ENCODE data around the gene EXOSC3. TPM values are rescaled to one million over a fixed set of nuclear protein-coding genes. Genes with fewer than 3 reads are reported as not detected.
A peak's percentile ranks its signal among the peaks of the same experiment; 100 is the strongest.

Gene EXOSC3
- total RNA-seq, 1 donor from 2014 or later: 85.2 TPM

DNA sequence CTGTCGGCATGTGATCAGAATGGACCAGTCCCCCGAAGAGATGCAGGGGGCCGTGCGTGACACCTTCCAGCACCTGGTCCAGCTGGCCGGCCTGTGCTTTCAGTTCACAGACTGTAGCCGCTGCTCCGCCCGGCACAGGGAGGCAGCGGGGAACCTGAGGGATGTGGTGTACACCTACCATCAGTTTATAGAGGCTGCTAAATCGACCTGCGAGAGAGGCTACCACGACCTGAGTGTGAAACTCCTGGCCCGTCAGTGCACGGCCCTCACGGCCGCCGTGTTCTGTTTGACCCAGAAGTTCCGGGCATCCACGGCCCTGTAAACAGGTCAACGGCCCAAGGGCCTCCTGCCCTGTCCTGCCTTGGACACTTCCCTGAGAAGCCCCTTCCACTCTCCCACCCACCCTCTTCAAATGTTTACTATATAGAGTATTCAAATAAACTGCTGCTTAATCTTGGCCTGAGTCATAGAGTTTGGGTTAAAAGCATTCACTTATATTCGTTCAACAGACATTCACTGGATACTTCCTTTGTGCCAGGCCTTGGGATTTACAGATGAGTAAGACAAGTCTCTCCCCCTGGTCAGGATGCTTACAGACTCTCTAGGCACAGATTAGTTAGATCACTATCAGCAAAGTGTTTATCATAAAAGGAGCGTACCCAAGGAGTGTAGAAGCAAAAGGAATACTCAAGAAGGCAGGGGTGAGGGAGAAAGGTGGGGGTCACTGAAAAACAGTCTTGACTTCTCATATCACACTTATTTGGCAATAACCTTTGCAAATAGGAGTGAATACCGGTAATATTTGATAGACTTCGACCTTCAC, 38.2 kb downstream of the EXOSC3 start:
- Mint-ChIP-seq H3K27ac (no peak overlapping the region), H3K4me3 (no peak overlapping the region), H3K27me3 (ENCODE audit: insufficient read depth, low read depth) (peaks cover 10% of the 10 kb centered on the region), H3K4me1 (peaks cover 5% of the 10 kb centered on the region), H3K36me3 (no peaks in the 10 kb centered on the region), H3K9me3 (no peaks in the 10 kb centered on the region)
- Histone ChIP-seq H3F3A (ENCODE audit: low read depth) (peaks cover 7% of the 10 kb centered on the region), H3K79me2 (ENCODE audit: low read depth) (no peaks in the 10 kb centered on the region), H3K4me1 (peaks cover 6% of the 10 kb centered on the region), H3K36me3 (no peaks in the 10 kb centered on the region), H3K27me3 (no peaks in the 10 kb centered on the region), H4K20me1 (ENCODE audit: low read depth) (no peaks in the 10 kb centered on the region), H3K27ac (no peak overlapping the region), H2AFZ (replicated peaks) (no peak overlapping the region), H3K4me3 (no peak overlapping the region), H3K9me3 (ENCODE audit: low read depth) (no peaks in the 10 kb centered on the region), H3K9ac (no peak overlapping the region), H3K4me2 (no peak overlapping the region)
- DNase-seq (ENCODE audit: low spot score): no peak
- TF ChIP-seq, protein P1, sequence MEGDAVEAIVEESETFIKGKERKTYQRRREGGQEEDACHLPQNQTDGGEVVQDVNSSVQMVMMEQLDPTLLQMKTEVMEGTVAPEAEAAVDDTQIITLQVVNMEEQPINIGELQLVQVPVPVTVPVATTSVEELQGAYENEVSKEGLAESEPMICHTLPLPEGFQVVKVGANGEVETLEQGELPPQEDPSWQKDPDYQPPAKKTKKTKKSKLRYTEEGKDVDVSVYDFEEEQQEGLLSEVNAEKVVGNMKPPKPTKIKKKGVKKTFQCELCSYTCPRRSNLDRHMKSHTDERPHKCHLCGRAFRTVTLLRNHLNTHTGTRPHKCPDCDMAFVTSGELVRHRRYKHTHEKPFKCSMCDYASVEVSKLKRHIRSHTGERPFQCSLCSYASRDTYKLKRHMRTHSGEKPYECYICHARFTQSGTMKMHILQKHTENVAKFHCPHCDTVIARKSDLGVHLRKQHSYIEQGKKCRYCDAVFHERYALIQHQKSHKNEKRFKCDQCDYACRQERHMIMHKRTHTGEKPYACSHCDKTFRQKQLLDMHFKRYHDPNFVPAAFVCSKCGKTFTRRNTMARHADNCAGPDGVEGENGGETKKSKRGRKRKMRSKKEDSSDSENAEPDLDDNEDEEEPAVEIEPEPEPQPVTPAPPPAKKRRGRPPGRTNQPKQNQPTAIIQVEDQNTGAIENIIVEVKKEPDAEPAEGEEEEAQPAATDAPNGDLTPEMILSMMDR (IDR thresholded peaks at IDR 0.05): no peak
- TF ChIP-seq EZH2 (IDR thresholded peaks at IDR 0.05): no peak
- TF ChIP-seq EZH2phosphoT487 (IDR thresholded peaks at IDR 0.05): no peak

GRCh38 chr9:37745970-37746369, 38.9 kb downstream of the EXOSC3 start:
- Histone ChIP-seq H3K9ac (no peak overlapping the region), H3K4me1 (peaks cover 13% of the 10 kb centered on the region), H3K9me3 (ENCODE audit: low read depth) (no peaks in the 10 kb centered on the region), H3K27me3 (no peaks in the 10 kb centered on the region), H3K36me3 (no peaks in the 10 kb centered on the region), H3K27ac (no peak overlapping the region), H3K79me2 (ENCODE audit: low read depth) (no peaks in the 10 kb centered on the region), H3K4me3 (no peak overlapping the region), H4K20me1 (ENCODE audit: low read depth) (no peaks in the 10 kb centered on the region), H2AFZ (replicated peaks) (no peak overlapping the region), H3K4me2 (no peak overlapping the region), H3F3A (ENCODE audit: low read depth) (peaks cover 7% of the 10 kb centered on the region)
- no peak for DNase-seq (ENCODE audit: low spot score)
- Mint-ChIP-seq H3K36me3 (no peaks in the 10 kb centered on the region), H3K4me1 (peaks cover 12% of the 10 kb centered on the region), H3K27me3 (ENCODE audit: insufficient read depth, low read depth) (peaks cover 11% of the 10 kb centered on the region), H3K27ac (no peak overlapping the region), H3K9me3 (no peaks in the 10 kb centered on the region), H3K4me3 (no peak overlapping the region)
- TF ChIP-seq EZH2phosphoT487 (IDR thresholded peaks at IDR 0.05): no peak
- TF ChIP-seq, protein P1 (IDR thresholded peaks at IDR 0.05): no peak
- TF ChIP-seq EZH2 (IDR thresholded peaks at IDR 0.05): no peak

DNA sequence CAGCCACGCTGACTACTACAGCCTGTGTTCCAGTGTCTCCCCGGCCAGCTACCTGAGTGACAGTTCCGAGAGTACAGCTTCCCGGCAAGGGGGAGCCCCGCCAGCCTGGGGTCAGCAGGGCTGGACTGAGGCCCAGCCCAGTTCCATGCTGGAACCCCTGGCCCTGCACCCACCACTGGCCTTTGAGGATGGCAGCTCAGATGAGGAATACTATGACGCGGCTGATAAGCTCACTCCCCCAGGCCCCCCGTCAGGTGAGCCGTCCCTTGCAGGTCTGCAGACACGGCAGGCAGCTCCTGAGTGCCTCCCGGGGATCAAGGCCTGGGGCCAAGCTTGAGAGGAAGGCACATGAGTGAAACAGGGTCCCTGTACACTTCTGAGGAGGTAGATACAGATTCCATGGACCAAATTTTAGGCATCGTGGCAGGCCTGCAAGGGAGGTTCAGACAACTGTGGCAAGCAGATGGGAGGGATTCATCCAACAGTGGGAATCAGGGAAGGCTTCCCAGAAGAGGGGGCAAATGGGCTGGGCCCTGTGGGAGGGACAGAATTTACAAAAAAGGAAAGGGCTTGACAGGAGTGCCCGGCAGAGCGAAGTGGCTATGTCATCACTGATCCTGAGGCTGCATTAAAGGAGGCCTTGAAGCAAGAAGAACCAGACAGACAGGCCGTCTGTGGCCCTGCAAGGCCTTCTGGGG, 44.1 kb downstream of the EXOSC3 start:
- H2AFZ ChIP-seq (replicated peaks): no peak overlapping the region
- H3K4me1 ChIP-seq: peaks cover 14% of the 10 kb centered on the region
- peaks cover 7% of the 10 kb centered on the region for H3F3A ChIP-seq (ENCODE audit: low read depth)
- no peak overlapping the region for H3K27ac ChIP-seq
- H3K27ac Mint-ChIP-seq: peak overlapping the region; percentile 23
- no peaks in the 10 kb centered on the region for H3K27me3 ChIP-seq
- H3K4me1 Mint-ChIP-seq: peaks cover 15% of the 10 kb centered on the region
- H3K4me3 ChIP-seq: no peak overlapping the region
- H3K36me3 ChIP-seq: no peaks in the 10 kb centered on the region
- H3K4me2 ChIP-seq: peak overlapping the region; percentile 43
- no peak overlapping the region for H3K9ac ChIP-seq
- no peaks in the 10 kb centered on the region for H3K9me3 ChIP-seq (ENCODE audit: low read depth)
- TF ChIP-seq, protein P1 (IDR thresholded peaks at IDR 0.05): no peak
- TF ChIP-seq EZH2phosphoT487 (IDR thresholded peaks at IDR 0.05): no peak
- TF ChIP-seq EZH2 (IDR thresholded peaks at IDR 0.05): no peak
- H4K20me1 ChIP-seq (ENCODE audit: low read depth): no peaks in the 10 kb centered on the region
- H3K79me2 ChIP-seq (ENCODE audit: low read depth): no peaks in the 10 kb centered on the region
- no peaks in the 10 kb centered on the region for H3K9me3 Mint-ChIP-seq
- no peak overlapping the region for H3K4me3 Mint-ChIP-seq
- no peak for DNase-seq (ENCODE audit: low spot score)
- no peaks in the 10 kb centered on the region for H3K36me3 Mint-ChIP-seq
- H3K27me3 Mint-ChIP-seq (ENCODE audit: insufficient read depth, low read depth): peaks cover 7% of the 10 kb centered on the region

Measured in neural progenitor cell (in vitro differentiated cells).